Measurements from ENCODE around the gene PLXNA3. TPM values are rescaled to one million over a fixed set of nuclear protein-coding genes. Genes with fewer than 3 reads are reported as not detected.

The PLXNA3 gene
- total RNA-seq, 1 experiment from 2014 or later: 89.3 TPM

DNA sequence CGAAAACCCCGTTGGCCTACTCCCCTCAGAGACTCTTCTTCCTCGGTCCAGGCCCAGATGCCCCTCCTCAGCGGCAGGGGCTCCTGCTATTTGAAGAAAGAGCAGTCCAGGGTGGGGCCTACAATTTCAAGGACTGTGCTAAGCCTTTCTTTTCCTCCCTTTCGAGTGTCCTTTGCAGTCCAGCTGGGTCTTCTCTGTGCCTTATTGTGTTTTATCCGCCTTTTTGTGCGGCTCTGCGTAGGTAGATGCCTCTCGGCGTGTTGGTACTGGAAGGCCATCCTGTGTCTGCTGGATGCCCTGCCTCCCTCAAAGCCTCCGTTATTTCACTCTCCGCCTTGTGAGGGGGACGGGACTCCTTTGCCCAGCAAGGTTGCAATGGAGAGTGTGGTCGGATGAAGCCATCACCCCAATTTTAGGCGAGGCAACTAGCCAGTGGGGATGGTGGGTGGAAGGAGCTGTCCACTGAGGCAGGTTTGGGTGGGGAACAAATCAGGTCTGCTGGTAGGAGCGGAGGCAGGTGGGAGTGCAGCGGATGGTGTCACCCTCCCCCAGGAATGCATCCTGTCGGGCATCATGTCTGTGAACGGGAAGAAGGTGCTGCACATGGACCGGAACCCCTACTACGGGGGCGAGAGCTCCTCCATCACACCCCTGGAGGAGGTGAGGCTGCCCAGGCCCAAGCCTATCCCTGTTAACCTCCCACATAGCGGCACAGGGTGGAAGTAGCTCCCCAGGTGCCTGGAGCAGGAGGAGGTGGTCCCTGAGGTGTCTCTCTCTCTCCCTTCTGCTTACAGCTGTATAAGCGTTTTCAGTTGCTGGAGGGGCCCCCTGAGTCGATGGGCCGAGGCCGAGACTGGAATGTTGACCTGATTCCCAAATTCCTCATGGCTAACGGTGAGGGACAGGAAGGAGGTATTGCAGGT, 19.8 kb upstream of the PLXNA3 start (continued):
- TF ChIP-seq YY1 (IDR thresholded peaks at IDR 0.05; ENCODE audit: extremely low read depth, insufficient replicate concordance, low read depth, low read length) (no peak), POLR2AphosphoS5 (IDR thresholded peaks at IDR 0.05; ENCODE audit: low read depth, low read length) (no peak), ZNF274 (IDR thresholded peaks at IDR 0.05; ENCODE audit: low read depth, low read length) (no peak), TCF7L2 (IDR thresholded peaks at IDR 0.05; ENCODE audit: borderline replicate concordance, extremely low read depth, insufficient read depth, insufficient read length) (no peak), EZH2 (IDR thresholded peaks at IDR 0.05) (no peak), EZH2phosphoT487 (IDR thresholded peaks at IDR 0.05; ENCODE audit: borderline replicate concordance) (no peak), ELF1 (IDR thresholded peaks at IDR 0.05; ENCODE audit: borderline replicate concordance, low read depth) (no peak), FOSL1 (IDR thresholded peaks at IDR 0.05; ENCODE audit: low read depth) (no peak)
- TF ChIP-seq, protein P1, sequence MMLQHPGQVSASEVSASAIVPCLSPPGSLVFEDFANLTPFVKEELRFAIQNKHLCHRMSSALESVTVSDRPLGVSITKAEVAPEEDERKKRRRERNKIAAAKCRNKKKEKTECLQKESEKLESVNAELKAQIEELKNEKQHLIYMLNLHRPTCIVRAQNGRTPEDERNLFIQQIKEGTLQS (IDR thresholded peaks at IDR 0.05): no peak
- TF ChIP-seq, protein P2, sequence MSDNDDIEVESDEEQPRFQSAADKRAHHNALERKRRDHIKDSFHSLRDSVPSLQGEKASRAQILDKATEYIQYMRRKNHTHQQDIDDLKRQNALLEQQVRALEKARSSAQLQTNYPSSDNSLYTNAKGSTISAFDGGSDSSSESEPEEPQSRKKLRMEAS (IDR thresholded peaks at IDR 0.05): no peak

DNA sequence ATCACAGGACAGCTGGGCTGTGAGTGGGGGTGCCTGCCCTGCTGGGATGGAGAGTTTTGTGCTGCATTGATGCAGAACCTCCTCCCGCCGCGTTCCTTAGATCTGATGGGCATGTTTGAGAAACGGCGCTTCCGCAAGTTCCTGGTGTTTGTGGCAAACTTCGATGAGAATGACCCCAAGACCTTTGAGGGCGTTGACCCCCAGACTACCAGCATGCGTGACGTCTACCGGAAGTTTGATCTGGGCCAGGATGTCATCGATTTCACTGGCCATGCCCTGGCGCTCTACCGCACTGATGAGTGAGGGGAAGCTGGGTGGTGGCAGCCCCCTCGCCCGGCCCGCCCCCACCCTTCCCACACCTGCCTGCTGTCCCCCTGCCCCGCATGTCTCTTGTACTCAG, 18.2 kb upstream of the PLXNA3 start:
- Histone ChIP-seq H2AFZ (ENCODE audit: low read depth, low read length, poor library complexity, severe bottlenecking) (no peak overlapping the region), H3K27ac (ENCODE audit: low read depth, low read length) (no peak overlapping the region), H3K4me3 (replicated peaks in 1 of 2; ENCODE audit: low read depth in 1 of 2, low read length in 2 of 2) (no peak overlapping the region), H4K20me1 (ENCODE audit: insufficient read depth) (no peaks in the 10 kb centered on the region), H3K27me3 (ENCODE audit: insufficient read depth, low read length) (no peaks in the 10 kb centered on the region), H3K9ac (ENCODE audit: low read length) (no peak overlapping the region), H3K79me2 (ENCODE audit: insufficient read depth, low read length) (peaks cover 34% of the 10 kb centered on the region), H3K4me1 (ENCODE audit: control insufficient read depth in 1 of 2, insufficient read depth in 2 of 2, low read length in 2 of 2) (peaks cover 5 to 25% of the 10 kb centered on the region in 2 experiments; a peak in 2 of 4 replicates), H3K36me3 (ENCODE audit: control insufficient read depth in 1 of 2, insufficient read depth in 2 of 2, low read length in 2 of 2) (no peaks in the 10 kb centered on the region; a peak in 1 of 4 replicates), H3K9me3 (ENCODE audit: control insufficient read depth in 1 of 2, insufficient read depth in 1 of 2, low read depth in 1 of 2, low read length in 2 of 2) (no peaks in the 10 kb centered on the region), H3K9me2 (ENCODE audit: insufficient read depth) (no peaks in the 10 kb centered on the region), H3K4me2 (ENCODE audit: low read length) (no peak overlapping the region)
- ChIA-PET CTCF (no interaction called here), POLR2A (interaction anchor here (1.1 kb wide), 1 partner anchor 30 kb away, joined by 3 read pairs; no protein-coding TSS in a partner anchor), RAD21 (ENCODE audit: low non-redundant PET in 1 of 2, low total read pairs in 2 of 2, uncharacterized antibody in 2 of 2, unreplicated experiment in 2 of 2) (interaction anchor here in 1 of 2 experiments (0.7 kb wide), 1 partner anchor 35 kb away, joined by 3 read pairs; no protein-coding TSS in a partner anchor)
- no peak for DNase-seq (ENCODE audit: low read depth, low spot score)
- BruUV-seq (replicated peaks): no TSS peak
- intact Hi-C loops (cut with micrococcal nuclease): loop anchor here (5.0 kb wide), 1 partner anchor 37 kb away; the partner anchor contains the start of gene LAGE3
- ATAC-seq: no peak
- no peak for TF ChIP-seq JUND (IDR thresholded peaks at IDR 0.05)
- no peak for TF ChIP-seq SIN3A (IDR thresholded peaks at IDR 0.05; ENCODE audit: low read depth)
- TF ChIP-seq, protein P3, sequence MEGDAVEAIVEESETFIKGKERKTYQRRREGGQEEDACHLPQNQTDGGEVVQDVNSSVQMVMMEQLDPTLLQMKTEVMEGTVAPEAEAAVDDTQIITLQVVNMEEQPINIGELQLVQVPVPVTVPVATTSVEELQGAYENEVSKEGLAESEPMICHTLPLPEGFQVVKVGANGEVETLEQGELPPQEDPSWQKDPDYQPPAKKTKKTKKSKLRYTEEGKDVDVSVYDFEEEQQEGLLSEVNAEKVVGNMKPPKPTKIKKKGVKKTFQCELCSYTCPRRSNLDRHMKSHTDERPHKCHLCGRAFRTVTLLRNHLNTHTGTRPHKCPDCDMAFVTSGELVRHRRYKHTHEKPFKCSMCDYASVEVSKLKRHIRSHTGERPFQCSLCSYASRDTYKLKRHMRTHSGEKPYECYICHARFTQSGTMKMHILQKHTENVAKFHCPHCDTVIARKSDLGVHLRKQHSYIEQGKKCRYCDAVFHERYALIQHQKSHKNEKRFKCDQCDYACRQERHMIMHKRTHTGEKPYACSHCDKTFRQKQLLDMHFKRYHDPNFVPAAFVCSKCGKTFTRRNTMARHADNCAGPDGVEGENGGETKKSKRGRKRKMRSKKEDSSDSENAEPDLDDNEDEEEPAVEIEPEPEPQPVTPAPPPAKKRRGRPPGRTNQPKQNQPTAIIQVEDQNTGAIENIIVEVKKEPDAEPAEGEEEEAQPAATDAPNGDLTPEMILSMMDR (IDR thresholded peaks at IDR 0.05 in 2 of 3, conservative IDR thresholded peaks at IDR 0.05 in 1 of 3; ENCODE audit: borderline replicate concordance in 1 of 3, insufficient read depth in 1 of 3, low read depth in 2 of 3, low read length in 2 of 3): no peak
- TF ChIP-seq ELF1 (IDR thresholded peaks at IDR 0.05; ENCODE audit: borderline replicate concordance, low read depth): no peak
- no peak for TF ChIP-seq ZNF274 (IDR thresholded peaks at IDR 0.05; ENCODE audit: low read depth, low read length)
- TF ChIP-seq TCF7L2 (IDR thresholded peaks at IDR 0.05; ENCODE audit: borderline replicate concordance, extremely low read depth, insufficient read depth, insufficient read length): no peak
- TF ChIP-seq EZH2phosphoT487 (IDR thresholded peaks at IDR 0.05; ENCODE audit: borderline replicate concordance): no peak
- no peak for TF ChIP-seq ZFX (IDR thresholded peaks at IDR 0.05)
- TF ChIP-seq POLR2A (IDR thresholded peaks at IDR 0.05; ENCODE audit: borderline replicate concordance, extremely low read depth, insufficient read depth, insufficient read length): no peak
- TF ChIP-seq CEBPB (IDR thresholded peaks at IDR 0.05; ENCODE audit: low read depth): no peak
- TF ChIP-seq POLR2AphosphoS5 (IDR thresholded peaks at IDR 0.05; ENCODE audit: low read depth, low read length): no peak
- TF ChIP-seq, protein P4, sequence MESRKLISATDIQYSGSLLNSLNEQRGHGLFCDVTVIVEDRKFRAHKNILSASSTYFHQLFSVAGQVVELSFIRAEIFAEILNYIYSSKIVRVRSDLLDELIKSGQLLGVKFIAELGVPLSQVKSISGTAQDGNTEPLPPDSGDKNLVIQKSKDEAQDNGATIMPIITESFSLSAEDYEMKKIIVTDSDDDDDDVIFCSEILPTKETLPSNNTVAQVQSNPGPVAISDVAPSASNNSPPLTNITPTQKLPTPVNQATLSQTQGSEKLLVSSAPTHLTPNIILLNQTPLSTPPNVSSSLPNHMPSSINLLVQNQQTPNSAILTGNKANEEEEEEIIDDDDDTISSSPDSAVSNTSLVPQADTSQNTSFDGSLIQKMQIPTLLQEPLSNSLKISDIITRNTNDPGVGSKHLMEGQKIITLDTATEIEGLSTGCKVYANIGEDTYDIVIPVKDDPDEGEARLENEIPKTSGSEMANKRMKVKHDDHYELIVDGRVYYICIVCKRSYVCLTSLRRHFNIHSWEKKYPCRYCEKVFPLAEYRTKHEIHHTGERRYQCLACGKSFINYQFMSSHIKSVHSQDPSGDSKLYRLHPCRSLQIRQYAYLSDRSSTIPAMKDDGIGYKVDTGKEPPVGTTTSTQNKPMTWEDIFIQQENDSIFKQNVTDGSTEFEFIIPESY (IDR thresholded peaks at IDR 0.05; ENCODE audit: extremely low read depth, insufficient replicate concordance, low read length): no peak
- no peak for TF ChIP-seq EZH2 (IDR thresholded peaks at IDR 0.05)
- TF ChIP-seq RAD21 (IDR thresholded peaks at IDR 0.05; ENCODE audit: low read depth): no peak
- no peak for TF ChIP-seq CBX3 (IDR thresholded peaks at IDR 0.05; ENCODE audit: low read depth)
- no peak for TF ChIP-seq EGR1 (IDR thresholded peaks at IDR 0.05; ENCODE audit: low read depth)
